Measurements from ENCODE around the gene TCFL5. TPM values are rescaled to one million over a fixed set of nuclear protein-coding genes. Genes with fewer than 3 reads are reported as not detected.

TCFL5 gene
- total and polyA plus RNA-seq, 2 donors, result 10.9 to 13.0 TPM

Other genes starting within 250 kb of the TCFL5 start
- 3.4 TPM for gene SLCO4A1, start 219.3 kb downstream of the TCFL5 start, total RNA-seq
- gene SLCO4A1, start 219.3 kb downstream of the TCFL5 start, polyA plus RNA-seq, result 13.4 TPM
- 0.09 TPM for gene NTSR1, start 153.0 kb downstream of the TCFL5 start, total RNA-seq
- 0.14 TPM for gene NTSR1, start 153.0 kb downstream of the TCFL5 start, polyA plus RNA-seq
- gene MRGBP, start 65.3 kb downstream of the TCFL5 start, total RNA-seq, result 10.8 TPM
- 14.4 TPM for gene MRGBP, start 65.3 kb downstream of the TCFL5 start, polyA plus RNA-seq
- 35.9 TPM for gene OGFR, start 57.0 kb downstream of the TCFL5 start, total RNA-seq
- 90.4 TPM for gene OGFR, start 57.0 kb downstream of the TCFL5 start, polyA plus RNA-seq
- gene COL9A3, start 44.8 kb downstream of the TCFL5 start, total RNA-seq, result 4.1 TPM
- 7.0 TPM for gene COL9A3, start 44.8 kb downstream of the TCFL5 start, polyA plus RNA-seq
- 33.4 TPM for gene DIDO1, start 64.7 kb upstream of the TCFL5 start, total RNA-seq
- gene DIDO1, start 64.7 kb upstream of the TCFL5 start, polyA plus RNA-seq, result 33.2 TPM
- gene GID8, start 76.3 kb upstream of the TCFL5 start, total RNA-seq, result 25.7 TPM
- gene GID8, start 76.3 kb upstream of the TCFL5 start, polyA plus RNA-seq, result 24.0 TPM
- 1.2 TPM for gene SLC17A9, start 90.9 kb upstream of the TCFL5 start, total RNA-seq
- 10.0 TPM for gene SLC17A9, start 90.9 kb upstream of the TCFL5 start, polyA plus RNA-seq
- 0.42 TPM for gene BHLHE23, start 145.1 kb upstream of the TCFL5 start, total RNA-seq
- 0.37 TPM for gene BHLHE23, start 145.1 kb upstream of the TCFL5 start, polyA plus RNA-seq

All from thymus (tissue), 2 donors.